Inflammatory macrophage (primary cell): ENCODE measurements around the gene TLDC2.

Experiments
- DNase-seq, 2 donors: peaks; one replicate each; pipeline ENCODE4 v3.0.0-alpha.2; 2020 to 2022

The TLDC2 gene

GRCh38 chr20:36850759-36851158, 25.2 kb upstream of the TLDC2 start:
- DNase-seq, result peak in 1 of 2 donors; percentile 48

- no peak for DNase-seq
Measured at GRCh38 chr20:36851490-36851889, 24.4 kb upstream of the TLDC2 start.

DNA sequence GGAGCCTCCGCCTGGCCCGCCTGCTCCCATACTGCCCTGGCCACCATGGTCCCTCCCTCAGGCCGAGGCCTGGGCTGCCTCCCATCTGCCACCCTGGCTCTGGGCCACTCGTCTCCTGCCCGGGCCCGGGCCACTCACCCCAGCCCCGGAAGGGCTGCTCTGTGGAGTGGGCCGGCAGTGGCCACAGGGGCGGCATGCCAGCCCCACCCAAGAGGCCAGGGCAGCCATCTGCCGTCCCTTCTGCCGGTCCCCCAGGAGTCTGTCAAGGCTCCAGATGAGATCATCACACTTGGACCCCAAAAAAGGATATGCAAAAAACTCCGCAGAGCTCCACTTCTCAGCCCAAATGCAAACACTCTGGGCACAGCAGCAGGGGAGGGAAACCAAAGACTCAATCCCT, 23.8 kb upstream of the TLDC2 start:
- no peak for DNase-seq

- no peak for DNase-seq
Measured at GRCh38 chr20:36854348-36855240, 21.3 kb upstream of the TLDC2 start.

DNA sequence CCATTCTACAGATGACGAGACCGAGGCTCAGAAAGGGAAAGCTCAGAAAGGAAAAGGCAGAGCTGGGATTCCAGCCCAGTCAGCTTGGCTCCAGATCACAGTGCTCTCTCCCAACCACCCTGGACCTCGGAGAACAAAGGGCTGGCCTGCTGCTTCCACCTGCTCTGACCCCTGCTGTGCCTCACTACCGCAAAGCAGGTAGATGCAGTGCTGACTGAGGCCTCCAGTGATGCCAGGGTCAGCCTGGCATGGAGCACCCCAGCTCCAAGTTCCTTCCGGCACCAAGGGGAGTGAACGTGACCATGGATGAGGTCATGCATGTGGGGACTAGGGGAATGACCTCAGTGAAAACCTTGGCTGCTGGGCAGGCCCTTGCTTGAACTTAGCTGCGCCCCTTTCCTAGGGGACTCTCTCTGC, 20.7 kb upstream of the TLDC2 start:
- DNase-seq, result no peak

GRCh38 chr20:36856195-36856594, 19.7 kb upstream of the TLDC2 start:
- no peak for DNase-seq

- DNase-seq, result peak; percentile 69
Measured at GRCh38 chr20:36856691-36857635, 19.0 kb upstream of the TLDC2 start.

- DNase-seq, result no peak
Measured at GRCh38 chr20:36859282-36859555, 16.7 kb upstream of the TLDC2 start.

GRCh38 chr20:36859700-36860330, 16.1 kb upstream of the TLDC2 start:
- DNase-seq, result no peak

DNA sequence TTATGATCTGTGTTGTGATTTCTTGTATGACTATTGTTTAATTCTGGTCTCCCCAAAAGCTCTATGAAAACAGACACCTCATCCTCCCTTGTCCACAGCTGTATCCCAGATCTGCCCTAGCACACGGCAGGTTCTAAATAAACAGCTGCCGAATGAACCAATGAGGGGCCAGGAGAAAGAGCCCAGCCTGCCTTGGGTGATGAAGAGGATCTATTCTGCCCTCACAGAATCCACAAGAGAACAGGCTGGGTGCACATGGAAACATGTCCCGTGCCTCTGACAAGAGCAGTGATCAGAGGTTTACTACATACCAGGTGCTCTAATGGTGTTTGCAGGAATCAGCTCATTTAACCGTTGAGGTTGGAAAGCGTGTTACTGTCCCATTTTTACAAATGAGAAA, 15.6 kb upstream of the TLDC2 start:
- DNase-seq, result no peak

DNA sequence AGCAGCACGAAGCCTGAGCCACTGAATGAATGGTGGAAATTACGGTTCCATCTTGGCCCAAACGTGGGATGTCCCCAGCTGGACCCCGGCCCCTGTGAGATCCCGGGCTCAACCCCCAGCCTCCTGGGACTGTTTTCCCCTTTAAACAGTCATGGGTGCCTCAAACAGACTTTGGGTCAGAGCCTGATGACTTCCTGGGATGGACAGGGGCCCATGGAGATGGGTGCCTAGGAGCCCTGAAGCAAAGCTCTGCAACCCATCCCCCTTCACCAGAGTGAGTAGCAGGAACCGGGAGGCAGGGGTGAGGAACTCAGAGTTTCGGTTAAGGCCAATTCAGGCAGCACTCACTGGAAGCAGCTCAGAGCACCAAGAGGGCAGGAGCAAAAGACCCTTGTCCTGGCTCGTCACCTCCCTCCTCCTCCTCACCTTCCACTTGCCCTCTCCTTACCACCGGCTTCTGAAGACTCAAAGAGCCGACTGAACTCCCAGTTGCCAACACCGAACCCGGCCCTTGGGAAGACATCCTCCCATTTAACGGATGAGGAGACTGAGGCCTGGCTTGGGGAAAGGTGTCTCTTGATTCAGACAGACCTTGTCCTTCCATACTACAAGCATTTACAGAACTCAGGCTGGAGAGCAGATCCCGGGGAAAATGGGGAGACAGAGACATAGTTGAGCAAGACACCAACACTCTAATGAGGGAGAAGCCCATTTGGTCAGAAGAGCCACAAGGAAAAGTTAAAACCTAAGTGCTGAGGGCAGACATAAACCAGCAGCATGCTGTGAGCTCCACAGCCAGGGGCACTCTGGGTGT, 14.9 kb upstream of the TLDC2 start:
- no peak for DNase-seq

- DNase-seq, result no peak
Measured at GRCh38 chr20:36861625-36861874, 14.4 kb upstream of the TLDC2 start.

GRCh38 chr20:36861875-36862801, 13.8 kb upstream of the TLDC2 start:
- peak; percentile 78 to 88 for DNase-seq

- DNase-seq, result no peak
Measured at GRCh38 chr20:36862857-36863668, 12.9 kb upstream of the TLDC2 start.

DNA sequence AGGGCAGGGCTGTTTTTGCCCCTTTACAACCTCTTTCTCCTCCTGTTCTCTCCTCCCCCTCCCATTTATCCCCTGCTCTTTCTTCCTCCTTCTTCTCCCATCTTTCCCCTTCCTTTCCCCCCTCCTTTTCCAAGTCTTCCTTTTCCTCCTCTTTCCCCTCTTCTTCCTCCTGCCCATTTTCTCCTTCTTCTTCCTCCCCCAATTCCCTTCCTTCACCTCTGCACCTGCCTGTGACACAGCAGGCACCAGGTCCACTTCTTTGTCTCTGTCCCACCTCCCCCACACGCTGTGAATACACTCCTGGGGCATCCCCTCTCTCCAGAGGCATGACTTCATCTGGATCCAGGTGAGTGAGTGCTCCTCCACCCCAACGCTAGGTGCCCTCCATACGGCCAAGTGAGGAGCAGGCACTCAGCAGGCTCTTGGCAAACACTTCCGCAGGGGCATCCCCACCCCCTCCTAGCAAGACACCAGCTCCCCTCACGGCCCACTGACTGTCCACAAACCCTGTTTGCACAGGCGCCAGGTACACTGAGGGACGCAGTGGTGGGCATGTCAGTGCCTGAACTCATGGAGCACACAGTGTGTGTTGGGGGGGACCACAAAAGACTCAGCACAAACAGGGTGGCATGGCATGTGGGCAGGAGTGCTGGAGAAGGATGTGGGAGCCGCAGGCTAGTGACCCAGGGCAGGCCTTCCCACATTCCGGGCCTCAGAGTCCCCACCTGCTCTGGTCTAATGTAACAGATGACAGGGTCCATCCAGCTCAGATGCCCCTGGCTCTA, 10.7 kb upstream of the TLDC2 start:
- DNase-seq, result no peak

GRCh38 chr20:36865861-36866149, 10.1 kb upstream of the TLDC2 start:
- no peak for DNase-seq

GRCh38 chr20:36866164-36866563, 9.8 kb upstream of the TLDC2 start:
- DNase-seq, result no peak

GRCh38 chr20:36866681-36867495, 9.1 kb upstream of the TLDC2 start:
- peak; percentile 53 to 64 for DNase-seq
